ENCODE results near the gene PTPN9. TPM values are rescaled to one million over a fixed set of nuclear protein-coding genes. Genes with fewer than 3 reads are reported as not detected.
"Not testable (repeated sequence)": the region's sequence is repeated elsewhere in the genome, so short reads cannot be mapped to it uniquely, and the experiment has no call there.

PTPN9 gene
- total RNA-seq, 2 experiments from 2014 or later: 41.4 to 41.6 TPM

- H3K27ac Mint-ChIP-seq, H3K4me3 Mint-ChIP-seq, H3K9me3 Mint-ChIP-seq, POLR2A ChIA-PET, DNase-seq, H3K27me3 Mint-ChIP-seq: not testable (repeated sequence)
- Mint-ChIP-seq H3K36me3 (ENCODE audit: low read depth) (peaks cover 26% of the 10 kb centered on the region), H3K4me1 (peaks cover 57% of the 10 kb centered on the region)
- CTCF ChIA-PET: interaction anchor here (1.4 kb wide), 1 partner anchor 80 kb away, joined by 7 read pairs; the partner anchor contains the start of gene MAN2C1
Measured at GRCh38 chr15:75448171-75448570, 130.9 kb downstream of the PTPN9 start.

GRCh38 chr15:75446151-75446550 lies 133.0 kb downstream of the PTPN9 start:
- H3K36me3 Mint-ChIP-seq (ENCODE audit: low read depth): peaks cover 35% of the 10 kb centered on the region
- peaks cover 56% of the 10 kb centered on the region for H3K4me1 Mint-ChIP-seq
- no peaks in the 10 kb centered on the region for H3K27me3 Mint-ChIP-seq
- ChIA-PET POLR2A (interaction anchor here (0.8 to 5.7 kb wide), 7 partner anchors 9 to 194 kb away, joined by 3 to 55 read pairs (median 4); partner anchors contain the start of genes IMP3 and MAN2C1), CTCF (interaction anchor here (1.1 to 2.9 kb wide), 4 partner anchors 10 to 78 kb away, joined by 3 to 12 read pairs (median 5); partner anchors contain the start of gene MAN2C1)
- no peak for DNase-seq
- peak overlapping the region; percentile 72 for H3K27ac Mint-ChIP-seq
- H3K4me3 Mint-ChIP-seq: no peak overlapping the region
- no peaks in the 10 kb centered on the region for H3K9me3 Mint-ChIP-seq

- DNase-seq, H3K27ac Mint-ChIP-seq, H3K4me3 Mint-ChIP-seq, H3K27me3 Mint-ChIP-seq, H3K9me3 Mint-ChIP-seq: not testable (repeated sequence)
- CTCF ChIA-PET: interaction anchor here (1.1 to 2.9 kb wide), 2 partner anchors 10 to 77 kb away, joined by 3 to 12 read pairs; partner anchors contain the start of gene MAN2C1
- peaks cover 55% of the 10 kb centered on the region for H3K4me1 Mint-ChIP-seq
- POLR2A ChIA-PET: interaction anchor here (1.1 to 5.7 kb wide), 4 partner anchors 10 to 77 kb away, joined by 3 to 55 read pairs (median 10); partner anchors contain the start of gene MAN2C1
- H3K36me3 Mint-ChIP-seq (ENCODE audit: low read depth): peaks cover 39% of the 10 kb centered on the region
Measured at GRCh38 chr15:75445324-75445723, 133.8 kb downstream of the PTPN9 start.

- Mint-ChIP-seq H3K4me1 (peaks cover 46% of the 10 kb centered on the region), H3K36me3 (ENCODE audit: low read depth) (peaks cover 41% of the 10 kb centered on the region)
- H3K9me3 Mint-ChIP-seq, CTCF ChIA-PET, H3K27ac Mint-ChIP-seq, DNase-seq, H3K4me3 Mint-ChIP-seq, H3K27me3 Mint-ChIP-seq: not testable (repeated sequence)
- POLR2A ChIA-PET: interaction anchor here (5.7 kb wide), 1 partner anchor 11 kb away, joined by 55 read pairs; no protein-coding TSS in a partner anchor
Measured at GRCh38 chr15:75443972-75444453, 135.1 kb downstream of the PTPN9 start.

- Mint-ChIP-seq H3K36me3 (ENCODE audit: low read depth) (peaks cover 52% of the 10 kb centered on the region), H3K4me1 (peaks cover 25% of the 10 kb centered on the region), H3K27me3 (no peaks in the 10 kb centered on the region), H3K4me3 (no peak overlapping the region), H3K27ac (no peak overlapping the region), H3K9me3 (no peaks in the 10 kb centered on the region)
- ChIA-PET CTCF (no interaction called here), POLR2A (interaction anchor here (0.7 kb wide), 1 partner anchor 14 kb away, joined by 3 read pairs; the partner anchor contains the start of gene SIN3A)
- DNase-seq: no peak
Measured at GRCh38 chr15:75437721-75438120, 141.4 kb downstream of the PTPN9 start.

GRCh38 chr15:75436881-75437280 lies 142.2 kb downstream of the PTPN9 start:
- Mint-ChIP-seq H3K4me1 (peaks cover 30% of the 10 kb centered on the region), H3K36me3 (ENCODE audit: low read depth) (peaks cover 52% of the 10 kb centered on the region), H3K9me3 (no peaks in the 10 kb centered on the region), H3K4me3 (no peak overlapping the region), H3K27ac (no peak overlapping the region), H3K27me3 (no peaks in the 10 kb centered on the region)
- no peak for DNase-seq
- CTCF ChIA-PET: interaction anchor here (1.5 kb wide), 1 partner anchor 68 kb away, joined by 4 read pairs; the partner anchor contains the start of gene MAN2C1
- POLR2A ChIA-PET: interaction anchor here (1.4 to 7.0 kb wide), 2 partner anchors 13 to 16 kb away, joined by 3 to 29 read pairs; partner anchors contain the start of gene SIN3A

- no peaks in the 10 kb centered on the region for H3K9me3 Mint-ChIP-seq
- H3K4me3 Mint-ChIP-seq: no peak overlapping the region
- peaks cover 24% of the 10 kb centered on the region for H3K4me1 Mint-ChIP-seq
- H3K27me3 Mint-ChIP-seq: no peaks in the 10 kb centered on the region
- POLR2A ChIA-PET: interaction anchor here (0.7 to 7.0 kb wide), 4 partner anchors 14 to 68 kb away, joined by 3 to 29 read pairs (median 4); partner anchors contain the start of gene SIN3A
- no peak overlapping the region for H3K27ac Mint-ChIP-seq
- no peak for DNase-seq
- CTCF ChIA-PET: interaction anchor here (0.6 to 0.8 kb wide), 2 partner anchors 12 to 22 kb away, joined by 3 read pairs; no protein-coding TSS in a partner anchor
- H3K36me3 Mint-ChIP-seq (ENCODE audit: low read depth): peaks cover 51% of the 10 kb centered on the region
Measured at GRCh38 chr15:75431682-75432081, 147.4 kb downstream of the PTPN9 start.

- ChIA-PET CTCF (interaction anchor here (0.8 kb wide), 1 partner anchor 23 kb away, joined by 3 read pairs; no protein-coding TSS in a partner anchor), POLR2A (interaction anchor here (0.8 to 7.0 kb wide), 2 partner anchors 14 to 21 kb away, joined by 5 to 29 read pairs; partner anchors contain the start of gene SIN3A)
- Mint-ChIP-seq H3K9me3 (no peaks in the 10 kb centered on the region), H3K4me3 (no peak overlapping the region), H3K27ac (no peak overlapping the region), H3K36me3 (ENCODE audit: low read depth) (peaks cover 50% of the 10 kb centered on the region), H3K4me1 (peaks cover 28% of the 10 kb centered on the region), H3K27me3 (no peaks in the 10 kb centered on the region)
- no peak for DNase-seq
Measured at GRCh38 chr15:75431270-75431669, 147.8 kb downstream of the PTPN9 start.

GRCh38 chr15:75430259-75430658 lies 148.9 kb downstream of the PTPN9 start:
- DNase-seq: no peak
- H3K36me3 Mint-ChIP-seq (ENCODE audit: low read depth): peaks cover 47% of the 10 kb centered on the region
- H3K27ac Mint-ChIP-seq: no peak overlapping the region
- no peak overlapping the region for H3K4me3 Mint-ChIP-seq
- ChIA-PET POLR2A (interaction anchor here (7.0 kb wide), 1 partner anchor 22 kb away, joined by 29 read pairs; the partner anchor contains the start of gene SIN3A), CTCF (no interaction called here)
- H3K27me3 Mint-ChIP-seq: no peaks in the 10 kb centered on the region
- no peaks in the 10 kb centered on the region for H3K9me3 Mint-ChIP-seq
- H3K4me1 Mint-ChIP-seq: peaks cover 37% of the 10 kb centered on the region

GRCh38 chr15:75428152-75428551 lies 151.0 kb downstream of the PTPN9 start:
- H3K4me1 Mint-ChIP-seq: peaks cover 30% of the 10 kb centered on the region
- ChIA-PET CTCF (no interaction called here), POLR2A (interaction anchor here (1.3 to 1.8 kb wide), 2 partner anchors 23 to 26 kb away, joined by 4 read pairs; partner anchors contain the start of gene SIN3A)
- H3K27ac Mint-ChIP-seq: no peak overlapping the region
- no peaks in the 10 kb centered on the region for H3K9me3 Mint-ChIP-seq
- peaks cover 34% of the 10 kb centered on the region for H3K36me3 Mint-ChIP-seq (ENCODE audit: low read depth)
- no peaks in the 10 kb centered on the region for H3K27me3 Mint-ChIP-seq
- no peak for DNase-seq
- no peak overlapping the region for H3K4me3 Mint-ChIP-seq

- no peak overlapping the region for H3K27ac Mint-ChIP-seq
- no peaks in the 10 kb centered on the region for H3K9me3 Mint-ChIP-seq
- no peak overlapping the region for H3K4me3 Mint-ChIP-seq
- no peak for DNase-seq
- peaks cover 51% of the 10 kb centered on the region for H3K36me3 Mint-ChIP-seq (ENCODE audit: low read depth)
- H3K4me1 Mint-ChIP-seq: peaks cover 19% of the 10 kb centered on the region
- CTCF ChIA-PET: interaction anchor here (0.6 kb wide), 1 partner anchor 25 kb away, joined by 3 read pairs; the partner anchor contains the start of gene SIN3A
- POLR2A ChIA-PET: no interaction called here
- no peaks in the 10 kb centered on the region for H3K27me3 Mint-ChIP-seq
Measured at GRCh38 chr15:75425966-75426500, 153.1 kb downstream of the PTPN9 start.

GRCh38 chr15:75422554-75422953 lies 156.6 kb downstream of the PTPN9 start:
- no peak overlapping the region for H3K27ac Mint-ChIP-seq

GRCh38 chr15:75420698-75421097 lies 158.4 kb downstream of the PTPN9 start:
- ChIA-PET CTCF (no interaction called here), POLR2A (interaction anchor here (0.6 to 1.2 kb wide), 3 partner anchors 30 to 52 kb away, joined by 3 to 5 read pairs (median 3); partner anchors contain the start of genes MAN2C1 and SIN3A)
- H3K27ac Mint-ChIP-seq: no peak overlapping the region
- peaks cover 14% of the 10 kb centered on the region for H3K4me1 Mint-ChIP-seq
- DNase-seq: no peak
- H3K36me3 Mint-ChIP-seq (ENCODE audit: low read depth): peaks cover 42% of the 10 kb centered on the region
- H3K9me3 Mint-ChIP-seq: no peaks in the 10 kb centered on the region
- no peak overlapping the region for H3K4me3 Mint-ChIP-seq
- H3K27me3 Mint-ChIP-seq: no peaks in the 10 kb centered on the region

More at GRCh38 chr15:75422554-75422953, 156.6 kb downstream of the PTPN9 start:
- CTCF ChIA-PET: interaction anchor here (2.1 kb wide), 1 partner anchor 54 kb away, joined by 7 read pairs; the partner anchor contains the start of gene MAN2C1
- POLR2A ChIA-PET: no interaction called here
- Mint-ChIP-seq H3K4me1 (peaks cover 17% of the 10 kb centered on the region), H3K9me3 (no peaks in the 10 kb centered on the region), H3K27me3 (no peaks in the 10 kb centered on the region), H3K36me3 (ENCODE audit: low read depth) (peaks cover 40% of the 10 kb centered on the region), H3K4me3 (no peak overlapping the region)
- DNase-seq: no peak

Data from activated CD4-positive, alpha-beta memory T cell treated with anti-CD3 and anti-CD28 coated beads, Interleukin-2, amount 10 ng/mL, durations not matched to agents 7 days and 5 days (primary cell).